GM21381 (cell line): Measurements from ENCODE around the gene PIGQ.

Experiments
- ATAC-seq: cut with Tn5 transposase; IDR thresholded peaks from one replicate; pipeline ENCODE4 v1.9.1; 2021; ENCODE audit warnings: mild to moderate bottlenecking, moderate library complexity; ENCODE audit not compliant: unreplicated experiment

Gene PIGQ

GRCh38 chr16:533391-534123 is 36.2 kb upstream of the PIGQ start:
- no peak for ATAC-seq

GRCh38 chr16:534135-534534 is 35.6 kb upstream of the PIGQ start:
- no peak for ATAC-seq

- ATAC-seq, result no peak
Observed at GRCh38 chr16:534856-535445, 34.8 kb upstream of the PIGQ start.

- no peak for ATAC-seq
Observed at GRCh38 chr16:535446-536405, 34.0 kb upstream of the PIGQ start.

GRCh38 chr16:536746-537145 is 33.0 kb upstream of the PIGQ start:
- ATAC-seq, result no peak

DNA sequence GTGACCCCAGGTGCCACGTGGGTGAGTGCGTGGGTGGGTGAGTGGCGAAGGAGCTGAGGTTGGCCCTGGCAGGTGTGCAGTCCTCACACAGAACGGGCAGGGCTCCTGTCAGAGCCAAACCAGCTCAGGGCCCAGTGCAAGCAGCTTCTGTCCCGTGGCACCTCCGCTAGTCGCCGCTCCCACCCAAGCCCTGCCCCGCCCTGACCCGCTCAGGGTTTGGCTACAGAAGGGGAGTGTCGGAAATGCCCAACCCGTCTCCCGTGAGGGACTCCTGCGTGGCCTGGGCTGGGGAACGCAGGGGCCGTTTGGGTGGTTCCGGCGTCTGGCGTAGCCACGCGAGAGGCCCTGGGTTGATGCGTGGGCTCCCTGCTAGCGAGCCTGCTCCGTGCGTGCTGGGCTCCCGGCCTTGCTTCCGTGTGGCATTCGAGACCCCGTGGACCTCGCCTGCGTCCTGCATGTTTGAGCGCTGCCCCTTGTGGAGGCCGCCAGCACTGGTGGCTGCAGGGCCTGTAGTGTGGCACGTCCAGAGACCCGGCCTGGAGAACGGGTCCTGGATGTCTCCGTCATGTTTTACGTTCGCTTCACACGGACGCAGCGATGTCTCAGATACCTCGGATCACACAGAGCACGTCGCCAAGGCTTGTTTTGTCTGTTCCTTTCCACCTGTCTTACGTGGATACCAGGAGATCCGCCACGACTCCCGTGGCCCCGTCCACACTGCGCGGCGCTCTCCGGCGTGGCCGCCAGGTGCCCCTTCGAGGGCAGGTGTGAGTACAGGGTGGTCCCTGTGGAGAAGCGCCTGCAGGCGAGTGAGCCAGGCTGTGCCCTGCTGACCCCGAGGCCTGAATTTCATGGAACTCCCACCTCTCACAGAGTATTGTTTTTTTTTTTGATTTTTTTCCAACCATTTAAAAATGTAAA is 32.1 kb upstream of the PIGQ start:
- no peak for ATAC-seq

DNA sequence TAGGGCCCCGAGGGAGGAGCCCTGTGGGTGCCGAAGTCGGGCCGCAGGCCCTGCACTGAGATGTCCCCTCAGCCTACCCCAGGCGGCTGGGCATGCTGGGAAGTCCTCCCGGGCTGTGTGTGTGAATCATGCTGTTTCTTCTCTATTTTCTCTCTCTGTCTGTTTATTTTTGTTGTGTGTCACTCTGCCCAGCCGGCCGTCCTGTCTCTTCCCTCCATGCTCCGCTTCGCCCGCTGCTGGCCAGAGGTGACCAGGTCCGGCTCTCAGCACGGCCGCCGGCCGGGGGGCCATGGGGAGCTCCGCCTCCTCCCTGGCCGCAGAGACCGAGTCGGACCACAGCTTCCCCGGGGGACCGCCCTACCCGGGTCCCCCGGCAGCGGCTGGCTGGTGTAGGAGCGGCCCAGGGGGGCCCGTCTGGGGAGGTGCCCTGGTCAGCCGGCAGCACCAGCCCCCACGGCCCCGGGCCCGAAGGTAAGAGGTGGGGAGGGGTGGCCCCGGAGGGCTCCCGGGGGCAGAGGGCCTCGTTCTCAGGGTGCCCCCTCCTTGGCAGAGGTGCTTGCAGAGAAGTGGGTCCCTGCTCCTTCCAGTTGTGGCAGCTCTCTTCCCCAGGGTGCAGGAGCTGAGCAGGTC is 29.8 kb upstream of the PIGQ start:
- no peak for ATAC-seq

DNA sequence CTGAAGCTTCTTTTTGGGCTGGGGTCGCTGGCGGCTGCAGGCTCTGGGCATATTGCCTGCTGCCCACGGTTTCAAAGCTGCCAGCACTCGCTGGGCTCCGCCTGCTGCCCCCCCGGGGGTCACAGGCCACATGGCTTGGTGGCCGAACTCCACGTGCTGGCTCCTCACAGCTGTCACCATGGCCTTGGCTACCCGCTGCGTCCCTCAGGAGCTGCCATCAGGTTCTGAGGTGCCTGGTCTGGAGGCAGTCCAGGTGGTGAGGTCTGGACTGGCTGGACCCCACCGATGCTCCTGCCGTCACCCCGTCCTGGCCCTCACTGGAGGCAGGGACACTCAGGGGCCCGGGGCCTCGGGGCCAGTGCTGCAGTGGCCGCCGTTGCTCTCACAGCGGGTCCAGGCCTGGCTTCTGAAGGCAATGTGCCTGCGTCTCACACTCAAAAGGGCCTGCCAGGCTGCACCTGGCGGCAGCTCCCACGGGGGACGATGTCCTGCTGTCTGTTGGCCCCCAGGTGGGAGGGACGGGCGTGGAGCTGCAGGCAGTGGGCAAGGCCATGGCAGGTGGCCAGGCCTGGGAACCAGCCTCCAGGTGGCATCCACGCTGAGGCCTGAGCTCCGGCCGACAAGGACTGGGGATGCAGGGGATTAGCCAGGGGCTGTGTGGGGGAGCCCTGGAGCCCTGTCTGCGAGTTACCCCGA is 29.0 kb upstream of the PIGQ start:
- ATAC-seq, result no peak

- no peak for ATAC-seq
Observed at GRCh38 chr16:543301-544164, 26.2 kb upstream of the PIGQ start.

DNA sequence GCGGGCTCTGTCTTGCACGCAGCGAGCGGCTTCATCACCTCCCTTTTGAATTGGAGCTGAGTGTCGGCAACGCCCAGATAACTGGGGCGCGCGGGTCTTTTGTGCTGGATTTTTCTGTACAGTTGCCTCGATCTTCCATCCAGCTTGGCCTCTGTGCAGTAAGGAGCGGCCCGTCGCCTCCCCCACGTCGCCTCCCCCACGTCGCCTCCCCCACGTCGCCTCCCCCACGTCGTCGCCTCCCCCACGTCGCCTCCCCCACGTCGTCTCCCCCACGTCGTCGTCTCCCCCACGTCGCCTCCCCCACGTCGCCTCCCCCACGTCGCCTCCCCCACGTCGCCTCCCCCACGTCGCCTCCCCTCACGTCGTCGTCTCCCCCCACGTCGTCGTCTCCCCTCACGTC is 25.3 kb upstream of the PIGQ start:
- ATAC-seq, result no peak

DNA sequence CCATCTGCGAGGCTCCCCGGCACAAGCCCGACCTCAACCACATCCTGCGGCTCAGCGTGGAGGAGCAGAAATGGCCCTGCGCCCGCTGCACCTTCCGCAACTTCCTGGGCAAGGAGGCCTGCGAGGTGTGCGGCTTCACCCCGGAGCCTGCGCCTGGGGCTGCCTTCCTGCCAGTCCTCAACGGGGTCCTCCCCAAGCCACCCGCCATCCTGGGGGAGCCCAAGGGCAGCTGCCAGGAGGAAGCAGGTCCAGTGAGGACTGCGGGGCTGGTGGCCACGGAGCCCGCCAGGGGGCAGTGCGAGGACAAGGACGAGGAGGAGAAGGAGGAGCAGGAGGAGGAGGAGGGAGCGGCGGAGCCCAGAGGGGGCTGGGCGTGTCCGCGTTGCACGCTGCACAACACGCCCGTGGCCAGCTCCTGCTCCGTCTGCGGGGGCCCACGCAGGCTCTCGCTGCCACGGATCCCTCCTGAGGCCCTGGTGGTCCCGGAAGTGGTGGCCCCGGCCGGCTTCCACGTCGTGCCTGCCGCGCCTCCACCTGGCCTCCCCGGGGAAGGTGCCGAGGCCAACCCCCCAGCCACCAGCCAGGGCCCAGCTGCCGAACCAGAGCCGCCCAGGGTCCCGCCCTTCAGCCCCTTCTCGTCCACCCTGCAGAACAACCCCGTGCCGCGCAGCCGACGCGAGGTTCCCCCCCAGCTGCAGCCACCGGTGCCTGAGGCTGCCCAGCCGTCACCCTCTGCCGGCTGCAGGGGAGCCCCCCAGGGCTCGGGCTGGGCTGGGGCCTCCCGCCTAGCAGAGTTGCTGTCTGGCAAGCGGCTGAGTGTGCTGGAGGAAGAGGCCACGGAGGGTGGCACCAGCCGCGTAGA is 22.6 kb upstream of the PIGQ start:
- no peak for ATAC-seq

GRCh38 chr16:548586-548985 is 21.2 kb upstream of the PIGQ start:
- ATAC-seq, result no peak

DNA sequence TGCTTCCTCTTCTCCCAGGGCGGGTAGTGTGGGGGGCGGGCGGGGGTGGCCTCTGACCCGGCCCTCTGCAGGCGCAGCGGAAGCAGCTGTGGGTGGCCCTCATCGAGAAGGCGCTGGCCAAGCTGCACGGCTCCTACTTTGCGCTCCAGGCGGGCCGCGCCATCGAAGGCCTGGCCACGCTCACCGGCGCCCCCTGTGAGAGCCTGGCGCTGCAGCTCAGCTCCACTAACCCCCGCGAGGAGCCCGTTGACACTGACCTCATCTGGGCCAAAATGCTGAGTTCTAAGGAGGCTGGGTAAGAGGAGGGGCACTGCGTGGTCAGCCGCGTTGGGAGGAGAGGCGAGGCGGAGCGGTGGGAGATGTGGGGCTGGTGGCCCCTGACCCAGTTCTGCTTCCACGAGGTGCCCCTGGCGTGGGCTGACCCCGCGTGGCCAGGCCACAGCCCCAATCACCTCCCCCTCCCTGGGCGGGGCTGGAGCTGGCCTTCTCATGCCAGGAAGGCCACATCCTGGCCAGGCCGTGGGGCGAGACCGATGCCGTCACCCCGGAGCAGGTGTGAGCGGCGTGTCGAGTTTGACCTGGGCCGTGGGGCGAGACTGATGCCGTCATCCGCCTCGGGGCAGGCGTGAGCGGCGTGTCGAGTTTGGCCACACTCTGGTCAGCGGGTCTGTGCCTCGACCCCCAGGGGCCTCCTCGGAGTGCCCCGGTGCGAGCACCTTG is 20.1 kb upstream of the PIGQ start:
- no peak for ATAC-seq

DNA sequence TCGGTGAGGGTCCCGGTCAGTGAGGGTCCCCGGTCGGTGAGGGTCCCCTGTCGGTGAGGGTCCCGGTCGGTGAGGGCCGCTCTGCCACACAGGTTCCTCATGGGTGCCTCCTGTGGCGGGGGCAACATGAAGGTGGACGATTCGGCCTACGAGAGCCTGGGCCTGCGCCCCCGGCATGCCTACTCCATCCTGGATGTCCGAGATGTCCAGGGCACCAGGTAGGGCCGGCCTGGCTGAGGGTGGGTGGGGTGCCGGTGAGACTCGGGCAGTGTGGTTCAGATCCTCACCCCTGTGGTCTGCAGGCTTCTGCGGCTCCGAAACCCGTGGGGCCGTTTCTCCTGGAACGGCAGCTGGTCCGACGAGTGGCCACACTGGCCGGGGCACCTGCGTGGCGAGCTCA is 18.6 kb upstream of the PIGQ start:
- no peak for ATAC-seq

- no peak for ATAC-seq
Observed at GRCh38 chr16:552171-552570, 17.6 kb upstream of the PIGQ start.

- ATAC-seq, result no peak
Observed at GRCh38 chr16:553601-554296, 16.0 kb upstream of the PIGQ start.

- ATAC-seq, result no peak
Observed at GRCh38 chr16:554297-554621, 15.5 kb upstream of the PIGQ start.
